Epithelial cell of prostate (primary cell): ENCODE measurements around the gene TM7SF2.
"Not testable (repeated sequence)": the region's sequence is repeated elsewhere in the genome, so short reads cannot be mapped to it uniquely, and the experiment has no call there.

Experiments
- DNase-seq: peaks from one replicate; pipeline ENCODE4 v3.0.0-alpha.2; 2011; ENCODE audit warnings: low read depth, low spot score
- H3K27ac ChIP-seq: fragments of 450-650 bp; 2 replicates; pipeline ENCODE4 v1.5.1; 2017; ENCODE audit warnings: mild to moderate bottlenecking

TM7SF2 gene

GRCh38 chr11:65150131-65150508, 38.4 kb downstream of the TM7SF2 start:
- DNase-seq = not testable (repeated sequence)
- H3K27ac ChIP-seq = peak overlapping the region; percentile 80

- peak overlapping the region; percentile 80 for H3K27ac ChIP-seq
- peak; percentile 70 for DNase-seq
Measured at GRCh38 chr11:65150509-65151299, 39.0 kb downstream of the TM7SF2 start.

- DNase-seq = no peak
- H3K27ac ChIP-seq = peak overlapping the region; percentile 80
Measured at GRCh38 chr11:65151331-65151899, 39.7 kb downstream of the TM7SF2 start.

GRCh38 chr11:65152122-65152521, 40.5 kb downstream of the TM7SF2 start:
- no peak for DNase-seq
- H3K27ac ChIP-seq = peak overlapping the region; percentile 80

GRCh38 chr11:65156256-65156655, 44.6 kb downstream of the TM7SF2 start:
- no peak for DNase-seq
- H3K27ac ChIP-seq = no peak overlapping the region

GRCh38 chr11:65156926-65157325, 45.3 kb downstream of the TM7SF2 start:
- DNase-seq = no peak

GRCh38 chr11:65157336-65157735, 45.7 kb downstream of the TM7SF2 start:
- H3K27ac ChIP-seq = no peak overlapping the region
- DNase-seq = no peak

More at GRCh38 chr11:65156926-65157325, 45.3 kb downstream of the TM7SF2 start:
- H3K27ac ChIP-seq = no peak overlapping the region

- no peak overlapping the region for H3K27ac ChIP-seq
- DNase-seq = no peak
Measured at GRCh38 chr11:65159012-65159411, 47.3 kb downstream of the TM7SF2 start.

- H3K27ac ChIP-seq = no peak overlapping the region
- no peak for DNase-seq
Measured at GRCh38 chr11:65160643-65161042, 49.0 kb downstream of the TM7SF2 start.

GRCh38 chr11:65163684-65164083, 52.0 kb downstream of the TM7SF2 start:
- DNase-seq = no peak
- H3K27ac ChIP-seq = no peak overlapping the region
